Spleen (tissue), 11 donors: ENCODE data around the gene FIBCD1. TPM values are rescaled to one million over a fixed set of nuclear protein-coding genes. Genes with fewer than 3 reads are reported as not detected.

Source experiments
- DNase-seq: peaks from one replicate; pipeline ENCODE4 v3.0.0-alpha.2; 2020
- H3K27ac ChIP-seq, 8 donors: fragments of 200-600 bp; sonication (generic) in 7 of 8; 1 replicate in 4 of 8; 2 replicates in 4 of 8; pipeline versions ENCODE4 v1.5.0 to v1.8.0; 2016 to 2021; ENCODE audit warnings: inconsistent platforms in 4 of 8, mild to moderate bottlenecking in 4 of 8, moderate library complexity in 1 of 8
- H3K27me3 ChIP-seq, 7 donors: fragments of 200-600 bp; sonication (generic) in 6 of 7; replicated peaks in 1 of 7; 1 replicate in 4 of 7; 2 replicates in 3 of 7; pipeline versions ENCODE4 v1.5.0 to v1.8.0; 2016 to 2021; ENCODE audit warnings: inconsistent platforms in 3 of 7, mild to moderate bottlenecking in 1 of 7
- H3K36me3 ChIP-seq, 6 donors: fragments of 200-600 bp; sonication (generic) in 5 of 6; 1 replicate in 4 of 6; 2 replicates in 2 of 6; pipeline versions ENCODE4 v1.5.0 to v1.8.0; 2016 to 2021; ENCODE audit warnings: inconsistent platforms in 2 of 6
- H3K4me1 ChIP-seq, 6 donors: fragments of 200-600 bp; sonication (generic) in 5 of 6; 1 replicate in 3 of 6; 2 replicates in 3 of 6; pipeline versions ENCODE4 v1.5.0 to v1.8.0; 2016 to 2021; ENCODE audit warnings: inconsistent platforms in 3 of 6
- H3K4me3 ChIP-seq, 8 donors: fragments of 200-600 bp; sonication (generic) in 7 of 8; 1 replicate in 4 of 8; 2 replicates in 4 of 8; pipeline versions ENCODE4 v1.5.0 to v1.8.0; 2016 to 2021; ENCODE audit warnings: inconsistent platforms in 4 of 8, mild to moderate bottlenecking in 4 of 8, moderate library complexity in 2 of 8
- H3K9me3 ChIP-seq, 8 donors: fragments of 200-600 bp; sonication (generic) in 7 of 8; 1 replicate in 4 of 8; 2 replicates in 4 of 8; pipeline versions ENCODE4 v1.5.0 to v1.8.0; 2016 to 2021; ENCODE audit warnings: inconsistent platforms in 4 of 8
- CTCF ChIP-seq, 11 experiments: fragments of 200-600 bp in 7 of 11; fragments of 450-650 bp in 4 of 11; sonication (generic) in 4 of 11; IDR thresholded peaks in 8 of 11; conservative IDR thresholded peaks in 3 of 11; 1 replicate in 7 of 11; 2 replicates in 4 of 11; pipeline versions ENCODE4 v1.4.0 to v1.8.0; 2016 to 2021; ENCODE audit warnings: antibody characterized with exemption in 11 of 11, inconsistent platforms in 4 of 11, mild to moderate bottlenecking in 1 of 11
- POLR2A ChIP-seq, 3 donors: fragments of 450-650 bp; IDR thresholded peaks; one replicate each; pipeline ENCODE4 v1.5.1; 2017; ENCODE audit warnings: antibody characterized with exemption in 3 of 3, mild to moderate bottlenecking in 1 of 3
- POLR2AphosphoS5 ChIP-seq, 3 donors: sonication (generic); formaldehyde crosslinking; IDR thresholded peaks; one replicate each; pipeline ENCODE4 v1.5.1; 2017; ENCODE audit warnings: antibody characterized with exemption in 3 of 3
- WGBS, 5 donors: extraction: QIAGEN DNeasy Blood & Tissue Kit in 3 of 5; methylation state at CpG; one replicate each; pipeline versions ENCODE4 v1.1.5 to v1.1.7; 2013 to 2018; 5-methylcytosine and 5-hydroxymethylcytosine counted together
- intact Hi-C: fragments of 100-400 bp; cut with DNase I; formaldehyde crosslinking; loops from one replicate; pipeline ENCODE4 v1.15.0; 2023; ENCODE audit warnings: low total_unique reads
- polyA plus RNA-seq, 3 donors: library from polyadenylated mRNA; stranded (reverse); fragments of 200-250 nt; gene quantifications; one replicate each; pipeline ENCODE4 v1.2.1, GENCODE V29; 2013
- total RNA-seq, 7 donors: library from RNA; depleted of rRNA in 3 of 7; stranded (reverse); fragments of >200 nt in 3 of 7; fragmentation: NEBNext Ultra II Directional in 4 of 7; extraction: Animal tissue kit (Norgen Biotek cat#: 25700) in 4 of 7; gene quantifications; one replicate each; pipeline versions ENCODE4 v1.1.0 to v1.2.1, GENCODE V29; 2016 to 2021
- donor health status: healthy with polysubstance abuse.
- donor health status: DM: no; HTN: no; CAD: no; lungs with moderate emphysema.
- donor health status: DM: no; HTN: no; CAD: no.
- donor health status: Bipolar disorder and iron deficiency.
- donor health status: healthy.
- donor health status: DM: no; HTN: no; CAD: no.
- donor health status: DM: yes; HTN: yes; CAD: no.

Gene FIBCD1
- total and polyA plus RNA-seq, 10 donors: 0.02 to 0.51 (median 0.35) TPM; not detected in 3

- H3K27me3 ChIP-seq: peaks cover 4 to 100% (median 84%) of the 10 kb centered on the region in 7 donors
- peak overlapping the region in 4 of 8 donors; percentile 3 to 47 (median 16) for H3K27ac ChIP-seq
- no peak overlapping the region for H3K4me3 ChIP-seq
- H3K9me3 ChIP-seq: no peaks in the 10 kb centered on the region
- WGBS, 5 donors: 67 to 80% (median 73%) methylated on average over 12 to 13 of the region's 13 CpGs
- no peaks in the 10 kb centered on the region for H3K36me3 ChIP-seq
- TF ChIP-seq POLR2AphosphoS5 (IDR thresholded peaks at IDR 0.05): no peak
- TF ChIP-seq POLR2A (IDR thresholded peaks at IDR 0.05): no peak
- TF ChIP-seq CTCF (IDR thresholded peaks at IDR 0.05 in 8 of 11, conservative IDR thresholded peaks at IDR 0.05 in 3 of 11): no peak
- intact Hi-C loops: no loop called here
- peaks cover 12 to 55% (median 36%) of the 10 kb centered on the region in 6 donors for H3K4me1 ChIP-seq
- no peak for DNase-seq
Observed at GRCh38 chr9:130935648-130936271, 3.3 kb downstream of the FIBCD1 start.

- H3K36me3 ChIP-seq: no peaks in the 10 kb centered on the region
- no peaks in the 10 kb centered on the region for H3K9me3 ChIP-seq
- intact Hi-C loops: no loop called here
- TF ChIP-seq POLR2A (IDR thresholded peaks at IDR 0.05) (no peak), POLR2AphosphoS5 (IDR thresholded peaks at IDR 0.05) (no peak), CTCF (IDR thresholded peaks at IDR 0.05 in 8 of 11, conservative IDR thresholded peaks at IDR 0.05 in 3 of 11) (no peak)
- peaks cover 10 to 47% (median 29%) of the 10 kb centered on the region in 6 donors for H3K4me1 ChIP-seq
- H3K4me3 ChIP-seq: no peak overlapping the region
- H3K27me3 ChIP-seq: peaks cover 4 to 97% (median 76%) of the 10 kb centered on the region in 7 donors
- 44 to 64% (median 56%) methylated on average over 9 to 16 of the region's 16 CpGs for WGBS, 5 donors
- peak overlapping the region in 2 of 8 donors; percentile 26 to 47 for H3K27ac ChIP-seq
- DNase-seq: no peak
Observed at GRCh38 chr9:130934702-130935647, 4.1 kb downstream of the FIBCD1 start.

GRCh38 chr9:130934246-130934645 lies 4.8 kb downstream of the FIBCD1 start:
- H3K27me3 ChIP-seq: peaks cover 4 to 97% (median 69%) of the 10 kb centered on the region in 7 donors
- no peak for DNase-seq

GRCh38 chr9:130933114-130934046 lies 5.7 kb downstream of the FIBCD1 start:
- no peak for DNase-seq
- Histone ChIP-seq H3K36me3 (no peaks in the 10 kb centered on the region), H3K27ac (no peak overlapping the region), H3K9me3 (no peaks in the 10 kb centered on the region), H3K4me1 (peaks cover 5 to 32% (median 14%) of the 10 kb centered on the region in 6 donors), H3K4me3 (no peak overlapping the region), H3K27me3 (peaks cover 4 to 95% (median 60%) of the 10 kb centered on the region in 7 donors)
- WGBS, 5 donors: 26 to 37% (median 31%) methylated on average over 14 to 26 of the region's 26 CpGs
- TF ChIP-seq POLR2A (IDR thresholded peaks at IDR 0.05): no peak
- TF ChIP-seq CTCF (IDR thresholded peaks at IDR 0.05 in 8 of 11, conservative IDR thresholded peaks at IDR 0.05 in 3 of 11): no peak
- no peak for TF ChIP-seq POLR2AphosphoS5 (IDR thresholded peaks at IDR 0.05)
- intact Hi-C loops: no loop called here

More at GRCh38 chr9:130934246-130934645, 4.8 kb downstream of the FIBCD1 start:
- Histone ChIP-seq H3K4me1 (peaks cover 9 to 40% (median 22%) of the 10 kb centered on the region in 6 donors), H3K36me3 (no peaks in the 10 kb centered on the region), H3K27ac (no peak overlapping the region), H3K4me3 (no peak overlapping the region), H3K9me3 (no peaks in the 10 kb centered on the region)
- 38 to 75% (median 67%) methylated on average over 4 to 11 of the region's 11 CpGs; no CpG with 5 or more reads in 1 of the 5 donors for WGBS, 5 donors
- TF ChIP-seq POLR2AphosphoS5 (IDR thresholded peaks at IDR 0.05): no peak
- intact Hi-C loops: no loop called here
